ENCODE measurements around the gene PWWP3B. TPM values are rescaled to one million over a fixed set of nuclear protein-coding genes. Genes with fewer than 3 reads are reported as not detected.

PWWP3B gene
- 0.13 and 0.66 TPM in 2 replicates for total RNA-seq

DNA sequence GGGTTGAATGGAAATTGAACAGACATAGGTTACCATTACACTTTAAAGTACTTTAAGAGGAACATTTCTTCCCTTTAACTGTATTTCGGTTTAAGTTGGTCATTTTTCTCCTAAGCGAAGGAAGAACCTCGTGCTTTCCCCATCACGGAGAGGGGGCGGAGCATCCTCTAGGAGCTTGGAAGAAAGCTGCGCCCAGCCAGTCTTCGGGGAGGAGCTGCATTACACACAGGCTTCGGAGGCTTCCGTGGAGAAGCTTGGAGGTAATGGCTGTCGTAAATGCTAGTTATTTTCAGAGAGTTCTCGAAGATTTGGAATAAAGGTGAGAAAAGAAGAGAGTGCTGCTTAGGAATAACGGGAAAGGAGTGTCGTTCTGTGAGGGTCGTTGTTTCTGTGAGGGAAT, at the start of gene PWWP3B:
TSS of gene PWWP3B (plus strand) at position 199 of the 400 bp plus-strand sequence. CDS start 37,128 bp downstream, outside the sequence.

Other genes with a start within 250 kb of the PWWP3B start
- gene SERPINA7, start 129.6 kb upstream of the PWWP3B start, total RNA-seq, result not detected in 2 replicates

Data from smooth muscle cell of the pulmonary artery (primary cell).